GM18873 (cell line): ENCODE measurements around the gene CISD1.

Experiments used
- ATAC-seq: cut with Tn5 transposase; IDR thresholded peaks from one replicate; pipeline ENCODE4 v1.9.1; 2021; ENCODE audit warnings: mild to moderate bottlenecking, moderate library complexity, moderate number of reproducible peaks; ENCODE audit not compliant: unreplicated experiment, low FRiP score

Gene CISD1

DNA sequence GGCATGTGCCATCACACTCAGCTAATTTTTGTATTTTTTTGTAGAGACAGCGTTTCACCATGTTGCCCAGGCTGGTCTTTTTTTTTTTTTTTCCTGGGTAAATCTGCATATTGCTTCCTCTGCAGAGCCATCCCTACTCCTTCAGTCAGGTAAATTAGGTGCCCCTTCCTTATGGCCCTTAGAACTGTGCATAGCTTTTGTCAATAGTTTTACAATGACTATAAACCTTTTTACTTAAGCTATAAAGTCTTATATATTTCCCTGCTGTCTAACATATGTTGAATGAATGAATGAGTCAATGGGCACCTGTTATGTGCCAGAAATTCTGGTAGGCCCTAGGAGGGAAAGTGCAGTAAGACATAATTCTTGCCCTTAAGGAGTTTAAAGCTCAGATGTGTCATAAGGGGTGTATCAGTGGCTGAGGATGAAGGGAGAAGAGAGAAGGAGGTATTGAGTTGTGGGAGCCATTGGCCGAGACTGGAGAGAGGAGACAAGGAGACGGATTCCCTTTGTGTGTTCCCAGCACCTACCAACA lies 35.2 kb downstream of the CISD1 start:
- ATAC-seq, result no peak

DNA sequence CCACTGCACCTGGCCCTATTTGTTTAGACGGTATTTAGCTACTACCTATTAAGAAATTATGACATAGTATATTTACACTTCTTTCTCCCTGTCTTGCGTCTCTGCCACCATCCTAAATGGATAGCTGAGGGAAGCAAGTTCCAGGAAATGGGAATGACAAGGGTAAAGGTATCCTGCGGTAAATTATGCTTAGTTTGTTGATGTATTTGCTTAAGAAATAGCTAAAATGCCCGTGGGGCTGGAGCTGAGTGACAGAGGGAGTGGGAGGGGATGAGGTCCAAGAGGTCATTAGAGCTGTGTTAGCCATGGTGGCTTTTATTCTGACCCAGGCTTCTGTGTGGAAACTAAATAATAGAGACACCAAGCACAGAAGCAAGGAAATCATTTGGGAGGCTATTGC lies 36.9 kb downstream of the CISD1 start:
- no peak for ATAC-seq

DNA sequence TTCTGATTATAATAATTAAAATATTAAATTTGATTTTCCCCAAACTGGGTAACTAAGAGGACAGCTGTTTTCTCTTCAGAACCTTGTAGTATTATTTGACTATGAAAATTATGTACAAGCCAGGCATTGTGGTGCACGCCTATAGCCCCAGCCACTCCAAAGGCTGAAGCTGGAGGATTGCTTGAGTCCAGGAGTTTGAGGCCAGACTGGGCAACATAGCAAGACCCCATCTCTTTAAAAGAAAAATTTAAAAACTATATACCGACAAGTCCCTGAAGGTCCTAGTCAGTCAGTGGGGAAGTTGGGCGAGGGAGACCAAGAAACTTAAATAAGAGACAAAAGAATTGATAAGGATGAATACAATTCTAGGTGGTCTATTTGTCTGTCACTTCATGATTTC lies 38.7 kb downstream of the CISD1 start:
- no peak for ATAC-seq

GRCh38 chr10:58311026-58311425 lies 42.1 kb downstream of the CISD1 start:
- no peak for ATAC-seq

- no peak for ATAC-seq
Observed at GRCh38 chr10:58316874-58317273, 47.9 kb downstream of the CISD1 start.

DNA sequence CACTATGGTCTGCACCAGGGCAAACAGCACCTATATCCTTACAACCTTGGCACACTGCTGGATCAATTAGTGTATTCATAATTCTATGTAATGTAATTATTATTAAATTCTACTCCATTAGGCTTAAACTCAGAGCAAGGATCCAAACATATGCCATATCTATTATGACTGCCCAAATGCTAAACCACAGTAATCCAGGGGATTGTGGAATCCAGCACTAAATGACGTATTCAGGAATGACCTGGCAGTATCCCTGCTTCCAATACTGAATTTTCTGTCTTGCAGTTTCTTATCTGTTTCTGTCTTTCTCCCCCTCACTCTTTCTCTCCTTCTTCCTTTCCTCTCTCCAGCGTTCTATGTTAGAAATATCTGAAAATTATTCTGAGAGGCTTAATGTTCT lies 49.4 kb downstream of the CISD1 start:
- ATAC-seq, result no peak

DNA sequence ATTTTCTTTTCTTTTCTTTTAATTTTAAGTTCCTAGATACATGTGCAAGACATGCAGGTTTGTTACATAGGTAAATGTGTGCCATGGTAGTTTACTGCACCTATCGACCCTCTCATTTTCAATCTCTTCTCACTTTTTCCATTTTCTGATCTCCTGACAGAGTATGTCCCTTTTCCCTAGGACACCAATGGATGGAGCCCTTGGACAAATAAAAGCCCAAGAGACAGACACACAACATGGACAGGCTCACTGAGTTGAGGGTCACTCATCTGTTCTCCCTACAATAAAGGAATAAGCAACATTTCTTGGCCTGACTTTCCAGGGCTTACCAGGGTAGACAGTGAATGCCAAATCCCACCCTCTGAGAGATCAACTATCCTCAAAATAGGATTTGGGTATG lies 50.6 kb downstream of the CISD1 start:
- ATAC-seq, result no peak

- ATAC-seq, result no peak
Observed at GRCh38 chr10:58320351-58321049, 51.5 kb downstream of the CISD1 start.

DNA sequence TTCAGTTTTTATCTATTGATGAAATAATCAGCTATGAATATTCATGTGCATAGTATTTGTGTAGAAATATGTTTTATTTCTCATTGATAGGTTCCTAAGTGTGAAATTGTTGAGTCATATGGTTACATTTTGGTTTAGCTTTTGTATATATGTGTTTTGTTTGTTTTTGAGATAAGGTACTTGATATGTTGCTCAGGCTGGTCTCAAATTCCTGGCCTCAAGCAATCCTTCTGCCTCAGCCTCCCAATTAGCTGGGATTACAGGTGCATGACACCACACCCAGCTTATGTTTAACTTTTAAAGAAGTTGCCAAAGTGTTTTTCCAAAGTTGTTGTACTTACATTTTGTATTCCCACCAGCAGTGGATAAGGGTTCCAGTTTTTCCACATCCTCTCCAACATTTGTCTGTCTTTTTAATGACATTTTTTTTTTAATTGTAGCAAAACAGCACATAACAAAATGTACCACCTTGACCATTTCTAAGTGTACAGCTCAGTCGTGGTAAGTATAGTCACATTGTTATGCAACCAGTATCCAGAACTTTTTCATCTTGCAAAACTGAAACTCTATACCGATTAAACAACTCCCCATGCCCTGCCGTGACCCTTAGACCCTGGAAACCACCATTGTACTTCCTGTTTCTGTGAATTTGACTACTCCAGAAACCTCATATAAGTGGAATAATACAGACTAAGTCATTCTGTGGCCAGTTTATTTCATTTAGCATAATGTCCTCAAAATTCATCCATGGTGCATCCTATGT lies 53.3 kb downstream of the CISD1 start:
- peak; percentile 73 for ATAC-seq

- peak; percentile 12 for ATAC-seq
Observed at GRCh38 chr10:58322835-58323209, 53.9 kb downstream of the CISD1 start.

DNA sequence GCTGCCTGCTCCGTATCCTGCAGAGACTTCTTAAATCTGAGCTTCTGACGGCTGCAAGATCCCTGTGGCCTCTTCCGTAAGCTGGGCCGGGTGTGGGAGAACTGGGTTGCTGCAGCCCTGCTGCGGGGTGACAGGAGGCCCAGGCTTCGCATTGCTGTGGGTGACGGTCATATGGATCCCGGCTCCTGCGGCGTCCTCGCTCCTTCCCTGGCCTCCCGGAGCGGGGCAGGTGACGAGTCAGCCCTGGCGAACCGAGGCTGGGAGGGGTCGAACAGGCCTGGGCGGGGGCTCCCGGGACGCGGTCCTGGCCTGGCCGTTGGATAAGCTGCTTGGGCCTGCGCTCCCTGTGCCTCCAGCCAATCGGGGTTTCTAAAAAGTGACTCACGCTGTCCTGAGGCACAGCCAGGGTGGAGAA lies 58.0 kb downstream of the CISD1 start:
- no peak for ATAC-seq

DNA sequence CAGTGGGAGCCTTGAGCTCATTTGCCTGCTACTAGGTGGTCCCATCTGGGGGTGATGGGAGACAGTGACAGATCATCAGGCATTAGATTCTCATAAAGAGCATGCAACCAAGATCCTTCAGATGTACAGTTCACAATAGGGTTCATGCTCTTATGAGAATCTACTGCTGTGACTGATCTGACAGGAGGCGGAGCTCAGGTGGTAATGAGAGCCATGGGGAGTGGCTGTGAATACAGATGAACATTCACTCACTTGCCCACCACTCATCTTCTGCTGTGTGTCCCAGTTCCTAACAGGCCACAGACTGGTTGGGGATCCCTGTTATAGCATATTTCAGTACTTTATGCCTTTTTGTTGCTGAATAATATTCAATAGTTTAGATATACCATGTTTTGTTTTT lies 59.3 kb downstream of the CISD1 start:
- ATAC-seq, result no peak

DNA sequence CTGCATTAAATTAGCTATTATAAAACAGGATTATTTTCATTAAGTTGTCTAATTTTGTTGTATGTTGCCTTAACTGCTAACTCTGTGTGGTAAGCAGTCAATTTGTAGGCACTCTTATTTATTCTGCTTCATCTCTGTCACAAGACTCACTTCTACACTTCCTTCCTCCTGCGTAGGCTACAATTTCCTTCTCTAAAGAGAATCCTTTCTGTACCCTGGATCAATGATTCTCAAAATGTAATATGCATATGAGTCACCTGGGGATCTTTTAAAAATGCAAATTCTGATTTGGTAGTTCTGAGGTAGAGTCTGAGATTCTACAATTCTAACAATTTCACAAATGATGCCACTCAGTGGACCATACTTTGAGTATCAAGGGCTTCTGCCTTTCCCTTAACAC lies 61.5 kb downstream of the CISD1 start:
- no peak for ATAC-seq

DNA sequence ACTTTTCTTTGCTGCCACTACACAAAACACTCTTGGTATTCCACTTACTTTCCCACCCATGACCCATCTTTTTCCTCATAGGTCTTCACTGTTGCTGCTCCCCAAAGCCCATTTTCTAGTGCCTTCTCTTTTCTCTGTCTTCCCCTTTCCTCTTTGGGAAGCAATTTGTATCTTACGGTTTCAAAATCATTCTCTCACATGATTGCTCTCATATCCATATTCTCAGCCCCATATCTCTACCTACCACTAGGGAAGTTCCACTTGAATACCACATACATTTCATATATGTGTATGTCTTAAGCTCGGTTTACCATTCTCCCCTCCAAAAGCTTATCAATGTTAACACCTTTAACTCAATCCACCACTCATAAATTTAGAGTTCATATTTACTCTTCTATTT lies 62.7 kb downstream of the CISD1 start:
- ATAC-seq, result no peak

GRCh38 chr10:58334817-58335305 lies 65.9 kb downstream of the CISD1 start, which contains the start of gene UBE2D1:
Gene UBE2D1, plus strand, starts transcription at chr10:58335006. Its CDS starts 196 bp downstream, at chr10:58335202.
- ATAC-seq, result peak; percentile 91

- ATAC-seq, result peak; percentile 34
Observed at GRCh38 chr10:58335306-58336005, 66.5 kb downstream of the CISD1 start.

- ATAC-seq, result no peak
Observed at GRCh38 chr10:58336242-58336641, 67.3 kb downstream of the CISD1 start.
